Measurements from ENCODE around the gene APCDD1.
A peak's percentile ranks its signal among the peaks of the same experiment; 100 is the strongest.
"Not testable (repeated sequence)": the region's sequence is repeated elsewhere in the genome, so short reads cannot be mapped to it uniquely, and the experiment has no call there.

APCDD1 gene

DNA sequence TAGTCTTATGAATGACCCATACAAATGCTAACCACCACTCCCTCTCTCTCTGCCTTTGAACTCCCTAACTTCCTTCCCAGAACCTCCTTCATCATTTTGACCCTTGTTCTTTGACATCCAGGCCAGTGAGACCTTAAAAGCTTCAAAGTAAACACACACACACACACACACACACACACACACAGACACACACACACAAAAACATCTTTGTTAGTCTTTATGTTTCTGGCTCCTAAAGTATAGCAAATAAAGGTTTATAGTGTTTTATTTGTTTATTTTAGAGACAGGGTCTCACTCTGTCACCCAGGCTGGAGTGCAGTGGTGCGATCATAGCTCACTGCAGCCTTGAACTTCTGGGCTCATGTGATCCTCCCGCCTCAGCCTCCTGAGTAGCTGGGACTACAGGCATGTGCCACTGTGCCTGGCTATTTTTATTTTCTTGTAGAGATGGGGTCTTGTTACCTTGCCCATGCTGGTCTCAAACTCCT, 9.8 kb downstream of the APCDD1 start:
- not testable (repeated sequence) for DNase-seq

DNA sequence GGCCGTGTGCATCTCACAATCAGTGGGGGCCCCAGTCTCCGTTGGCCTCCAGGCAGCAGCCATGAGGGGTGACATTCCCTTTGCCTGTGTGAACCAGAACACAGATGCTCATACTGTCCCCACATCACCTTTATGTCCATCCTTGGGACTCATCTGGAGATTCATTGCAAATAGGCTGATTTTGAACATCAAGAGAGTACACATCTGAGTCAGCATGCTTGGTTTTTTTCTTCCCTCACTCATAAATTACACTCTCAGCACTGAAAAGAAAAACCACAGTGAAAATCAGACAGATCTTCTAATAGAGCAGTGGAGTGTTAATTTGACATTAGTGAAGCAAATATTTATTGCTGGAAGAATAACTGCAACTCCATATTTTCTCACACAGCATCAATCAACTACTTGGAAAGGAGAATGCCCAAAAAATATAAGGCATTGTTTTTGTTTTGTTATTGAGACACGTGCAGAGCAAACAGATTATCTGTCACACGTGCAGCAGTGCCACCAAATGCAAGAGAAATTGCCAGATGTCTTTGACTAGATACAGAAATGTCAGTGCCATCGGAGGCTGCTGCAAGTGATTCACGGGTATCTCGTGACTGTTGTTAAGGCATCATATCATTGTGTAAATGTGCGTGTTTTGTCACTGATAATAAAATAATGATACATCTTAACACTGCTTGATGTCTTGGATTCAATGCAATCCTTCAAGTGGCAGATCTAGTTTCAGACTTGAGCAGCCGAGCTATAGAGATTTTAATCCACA, 10.9 kb downstream of the APCDD1 start:
- peak; percentile 70 for DNase-seq

DNA sequence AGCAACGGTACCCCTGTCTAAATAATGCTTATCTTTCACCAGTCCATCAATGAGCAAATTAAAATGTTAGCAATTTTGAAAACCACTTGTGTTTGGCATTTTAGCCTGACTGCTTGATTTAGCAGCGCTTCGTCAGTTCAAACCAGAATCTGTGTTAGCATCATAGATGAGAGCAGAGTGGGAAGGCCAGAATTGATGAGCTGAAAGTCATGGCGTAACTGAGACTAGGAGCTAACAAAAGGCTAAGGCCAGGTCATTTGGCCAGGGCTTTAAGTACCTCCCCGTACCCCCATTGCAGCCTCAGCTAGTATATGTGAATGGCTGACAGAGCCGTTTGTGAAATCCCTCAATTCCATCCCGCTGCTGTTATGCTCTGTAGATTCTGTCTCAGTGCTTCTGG, 16.0 kb downstream of the APCDD1 start:
- DNase-seq, result no peak

DNA sequence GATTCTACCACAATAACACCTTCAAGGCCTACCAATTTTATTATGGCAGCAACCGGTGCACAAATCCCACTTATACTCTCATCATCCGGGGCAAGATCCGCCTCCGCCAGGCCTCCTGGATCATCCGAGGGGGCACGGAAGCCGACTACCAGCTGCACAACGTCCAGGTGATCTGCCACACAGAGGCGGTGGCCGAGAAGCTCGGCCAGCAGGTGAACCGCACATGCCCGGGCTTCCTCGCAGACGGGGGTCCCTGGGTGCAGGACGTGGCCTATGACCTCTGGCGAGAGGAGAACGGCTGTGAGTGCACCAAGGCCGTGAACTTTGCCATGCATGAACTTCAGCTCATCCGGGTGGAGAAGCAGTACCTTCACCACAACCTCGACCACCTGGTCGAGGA, 17.1 kb downstream of the APCDD1 start:
- DNase-seq, result no peak

DNA sequence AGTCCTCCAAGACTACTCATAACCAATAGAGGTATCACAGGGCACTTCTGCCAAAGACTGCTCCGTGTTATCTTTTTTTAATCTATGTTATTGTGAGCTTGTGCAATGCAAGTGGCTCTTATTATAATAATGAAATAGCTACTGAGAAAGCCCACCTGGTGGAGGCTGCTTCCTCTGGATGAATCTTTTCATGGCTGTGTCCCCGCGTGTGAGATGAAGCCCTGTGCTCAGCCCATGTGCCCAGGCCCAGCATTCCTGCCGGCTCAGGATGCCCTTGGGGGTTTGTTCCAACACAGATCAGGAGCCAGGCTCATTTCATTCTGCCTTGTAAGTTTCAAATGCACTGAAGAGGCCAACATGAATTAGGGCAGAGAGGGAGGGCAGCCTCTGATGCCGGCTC, 18.7 kb downstream of the APCDD1 start:
- DNase-seq, result no peak

DNA sequence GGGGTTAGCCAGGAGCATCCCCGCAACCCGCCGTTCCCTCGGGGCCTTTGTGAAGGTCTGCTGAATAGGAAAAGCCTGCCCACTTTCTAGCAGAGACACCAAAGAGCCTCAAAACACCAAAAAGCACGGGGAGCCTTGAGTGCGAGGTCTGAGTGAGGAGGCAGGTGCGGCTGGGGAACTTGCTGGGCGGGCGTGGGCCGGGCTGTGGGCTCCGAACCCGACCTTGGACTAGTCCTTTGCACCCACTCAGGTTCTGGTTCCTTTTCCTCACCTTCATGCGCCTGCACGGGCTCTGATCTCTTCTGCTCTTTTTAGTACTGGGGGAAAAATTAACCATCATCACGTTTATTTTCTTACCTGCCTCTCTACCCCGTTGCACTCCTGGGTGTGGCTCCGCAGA, 19.9 kb downstream of the APCDD1 start:
- no peak for DNase-seq

DNA sequence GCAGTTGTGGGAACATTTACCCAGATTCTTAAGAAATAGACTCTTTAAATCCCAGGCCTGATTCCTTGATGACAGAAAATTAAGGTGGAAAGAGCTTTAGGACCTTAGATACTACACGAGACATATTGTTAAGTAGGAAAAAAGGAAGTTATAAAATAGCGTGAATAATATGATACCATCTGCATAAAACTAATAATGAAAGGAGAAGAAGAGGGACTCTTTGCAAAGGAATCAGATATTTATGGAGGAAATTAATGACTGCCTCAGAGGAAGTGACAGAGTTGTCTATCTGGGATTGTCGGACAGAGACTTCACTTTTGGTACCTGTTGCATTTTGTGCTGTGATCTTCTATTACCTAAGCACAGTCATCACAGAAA, 20.8 kb downstream of the APCDD1 start:
- DNase-seq, result no peak

DNA sequence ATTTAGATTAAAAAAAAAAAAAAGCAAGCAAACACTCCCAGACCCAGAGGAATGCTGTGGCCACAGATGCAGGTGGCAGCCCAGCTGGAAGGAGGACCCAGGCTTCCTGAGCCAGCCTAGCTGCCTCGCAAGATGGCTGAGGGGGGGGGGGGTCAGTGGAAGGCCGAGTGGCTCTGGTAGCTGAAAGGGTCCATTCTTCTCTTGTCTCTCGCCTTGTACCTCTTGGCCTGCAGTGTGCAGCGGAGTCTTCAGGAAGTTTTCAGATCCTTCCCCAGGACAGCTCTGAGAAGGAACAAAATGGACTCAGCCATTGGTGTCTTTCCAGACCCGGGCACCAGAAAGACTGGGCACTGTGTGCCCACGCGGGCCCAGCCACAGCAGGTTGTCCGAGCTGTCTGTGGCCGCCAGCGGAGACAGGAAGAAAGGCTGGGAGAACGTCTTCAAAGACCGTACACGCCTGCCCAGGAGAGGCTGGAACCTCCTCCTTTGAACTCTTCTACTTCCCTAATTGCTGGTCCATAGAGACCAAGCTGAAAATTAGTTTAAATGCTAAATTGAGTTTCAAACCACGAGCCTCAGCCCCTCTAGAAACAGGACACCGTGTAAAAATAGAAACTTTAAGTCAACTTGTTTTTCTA, 21.3 kb downstream of the APCDD1 start:
- no peak for DNase-seq

DNA sequence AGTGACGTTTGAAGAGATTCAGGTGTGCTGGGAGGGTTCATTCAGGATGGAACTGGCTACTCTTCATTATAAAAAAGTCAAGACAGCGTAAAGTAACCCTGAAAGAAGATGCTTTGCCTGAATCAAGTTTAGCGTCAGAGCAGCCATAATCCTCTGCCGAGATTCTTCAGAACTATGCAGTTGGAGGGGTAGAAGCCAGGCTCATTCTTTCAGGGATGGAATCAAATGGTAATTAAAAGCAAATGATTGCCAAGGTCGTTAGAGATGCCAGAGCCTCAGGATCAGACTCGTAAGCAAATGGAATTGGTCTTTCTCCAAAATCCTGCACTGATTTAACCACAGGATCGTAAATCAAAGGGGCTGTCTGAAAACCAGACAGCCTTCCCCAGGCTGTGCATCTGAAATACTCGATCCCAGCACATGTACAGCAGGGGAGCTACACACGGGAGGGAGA, 21.9 kb downstream of the APCDD1 start:
- DNase-seq, result peak; percentile 98

DNA sequence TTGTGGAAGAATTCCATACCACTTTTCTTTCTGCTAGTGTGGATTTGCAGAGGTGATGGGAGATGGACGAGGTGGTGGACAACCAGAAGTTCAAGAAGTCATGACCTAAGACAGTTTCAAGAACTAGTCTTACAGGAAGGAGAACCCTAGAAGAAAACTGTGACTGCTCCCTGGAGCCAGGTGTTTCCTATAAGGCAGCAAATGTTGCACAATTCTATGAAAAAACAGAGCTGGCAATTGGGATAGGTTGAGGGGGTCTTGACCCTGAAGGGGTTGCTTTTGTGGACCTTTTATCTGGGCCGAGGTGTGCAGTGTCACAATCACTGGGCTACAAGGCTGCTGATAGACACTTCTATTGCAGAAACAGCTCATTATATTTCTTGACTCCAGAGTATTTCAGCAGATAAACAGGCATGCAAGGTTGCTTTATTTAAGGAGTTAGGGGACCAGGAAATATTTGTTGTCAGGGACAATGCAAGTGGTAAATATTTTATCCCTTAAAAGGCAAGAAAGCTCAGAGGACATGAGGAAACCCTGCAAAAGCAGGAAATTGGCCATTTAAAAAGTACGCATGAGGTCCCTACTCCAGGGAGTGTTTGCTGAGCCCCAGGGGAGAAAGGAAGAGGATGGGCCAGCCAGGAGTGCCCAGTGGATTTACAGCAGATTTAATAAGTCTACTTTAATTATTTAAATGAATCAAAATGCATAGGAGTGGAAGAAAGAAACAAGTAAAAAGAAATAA, 22.9 kb downstream of the APCDD1 start:
- no peak for DNase-seq

DNA sequence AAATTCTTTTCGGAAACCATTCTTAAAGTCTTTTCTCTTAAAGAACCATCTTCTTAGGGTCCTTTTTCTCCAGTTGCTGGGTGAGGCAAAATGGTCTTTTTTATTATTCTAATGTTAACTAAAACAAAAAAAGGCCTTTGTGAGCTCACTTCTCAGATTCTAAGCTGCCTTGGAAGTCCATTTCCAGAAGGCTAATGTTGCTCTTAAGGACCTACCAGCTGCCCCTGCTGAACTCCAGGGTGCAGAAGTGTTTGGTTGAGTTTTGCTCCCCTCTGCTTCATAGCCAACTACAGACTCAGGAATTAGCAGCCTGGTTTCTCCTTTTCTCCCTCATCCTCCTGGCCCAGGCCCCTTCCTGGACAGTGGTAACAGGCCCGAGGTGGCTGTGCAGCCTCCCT, 23.4 kb downstream of the APCDD1 start:
- no peak for DNase-seq

DNA sequence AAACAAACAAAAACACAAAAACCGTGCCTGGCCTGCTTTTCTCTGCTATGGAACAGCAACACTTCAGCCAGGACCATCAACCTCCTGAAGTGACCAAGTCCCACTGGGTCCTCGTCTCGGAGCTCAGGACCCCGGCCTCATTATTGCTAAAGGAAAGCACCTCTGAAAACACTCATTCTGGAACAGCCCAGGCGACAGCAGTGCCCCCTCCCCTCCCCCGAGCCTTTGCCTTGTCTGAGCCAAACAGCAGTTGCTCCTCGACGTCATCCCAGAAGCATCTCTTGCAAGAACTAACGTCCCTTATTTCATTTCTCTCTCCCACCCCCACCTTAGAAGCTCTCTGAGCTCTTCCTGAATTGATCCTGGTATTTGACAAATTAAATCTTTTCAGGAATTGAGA, 27.4 kb downstream of the APCDD1 start:
- no peak for DNase-seq

DNA sequence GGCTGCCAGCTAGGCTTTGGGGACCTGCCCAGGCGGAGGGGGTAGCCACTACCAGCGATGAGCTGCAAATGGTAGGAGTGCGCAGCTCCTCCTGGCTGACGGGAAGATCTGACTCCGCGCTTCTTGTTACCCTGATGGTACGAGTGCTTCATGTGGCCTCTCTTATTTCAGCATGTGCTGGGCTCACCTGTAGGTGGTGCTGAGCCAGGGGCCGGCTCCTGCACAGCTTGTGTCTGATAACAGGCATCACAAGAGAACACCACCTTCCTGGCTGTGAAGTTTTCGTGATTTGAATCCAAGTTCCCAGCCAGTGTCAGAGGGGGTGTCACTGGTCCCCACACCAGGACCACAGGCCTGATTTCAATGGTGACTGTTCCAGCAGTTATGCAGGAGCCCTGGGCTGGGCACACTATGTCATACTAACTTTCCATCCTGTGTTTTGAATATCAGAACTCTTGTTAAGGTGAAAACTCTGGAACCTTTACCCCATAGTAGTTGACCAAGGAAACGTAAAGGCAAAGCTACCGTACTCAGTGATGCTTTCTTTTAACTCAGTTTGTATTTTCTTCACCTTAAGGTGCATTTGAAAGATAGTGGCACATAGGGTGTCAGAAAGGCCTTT, 28.0 kb downstream of the APCDD1 start:
- no peak for DNase-seq

DNA sequence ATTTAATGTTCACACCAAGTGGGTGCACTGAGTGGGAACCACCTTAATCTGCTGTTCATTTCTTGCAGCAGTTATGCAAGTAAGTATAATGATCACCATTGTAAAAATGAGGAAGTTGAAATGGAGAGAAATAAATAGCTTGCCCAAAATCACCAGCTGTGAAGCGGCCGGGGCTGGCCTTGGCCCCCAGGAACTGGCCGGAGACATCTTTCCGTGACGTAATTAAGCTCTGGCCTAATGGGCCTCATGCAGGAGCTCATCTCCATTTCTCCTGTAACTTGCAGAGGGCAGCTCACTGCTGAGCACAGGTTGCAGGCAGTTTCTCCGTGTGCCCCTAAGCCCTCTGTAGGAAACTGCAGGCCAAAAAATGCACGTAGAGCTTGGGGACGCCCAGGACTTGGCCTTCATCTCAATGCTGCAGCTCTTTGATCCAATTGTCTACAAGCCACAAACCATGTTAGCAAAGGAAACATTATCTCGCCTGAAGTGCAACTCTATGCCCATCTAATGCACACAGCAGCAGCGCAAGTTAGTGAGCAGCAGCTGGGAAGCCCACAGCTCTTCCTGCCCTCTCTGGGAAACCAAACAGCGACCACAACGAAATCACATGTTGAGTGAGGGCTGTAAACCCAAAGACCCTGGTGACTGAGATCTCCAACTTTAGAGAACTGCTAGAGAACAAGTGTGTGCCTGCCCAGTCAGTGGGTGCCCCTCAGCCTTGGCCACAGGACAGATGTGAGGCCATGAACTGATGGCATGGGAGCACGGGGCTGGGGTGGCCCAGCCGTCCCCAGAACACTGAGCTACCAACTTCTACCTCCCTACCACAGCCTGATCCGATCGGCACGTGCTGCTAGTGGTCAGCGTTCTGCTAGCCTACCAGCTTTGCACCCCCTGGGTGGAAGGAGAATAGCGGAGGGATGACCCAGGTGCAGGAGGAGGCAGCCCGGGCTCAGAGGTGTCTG, 28.8 kb downstream of the APCDD1 start:
- DNase-seq, result no peak

DNA sequence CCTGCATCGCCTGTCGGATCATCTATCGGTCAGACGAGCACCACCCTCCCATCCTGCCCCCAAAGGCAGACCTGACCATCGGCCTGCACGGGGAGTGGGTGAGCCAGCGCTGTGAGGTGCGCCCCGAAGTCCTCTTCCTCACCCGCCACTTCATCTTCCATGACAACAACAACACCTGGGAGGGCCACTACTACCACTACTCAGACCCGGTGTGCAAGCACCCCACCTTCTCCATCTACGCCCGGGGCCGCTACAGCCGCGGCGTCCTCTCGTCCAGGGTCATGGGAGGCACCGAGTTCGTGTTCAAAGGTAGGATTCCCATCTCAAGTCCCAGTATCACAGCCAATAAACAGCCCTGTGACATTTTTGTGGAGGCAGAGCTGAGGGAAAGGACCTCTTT, 31.0 kb downstream of the APCDD1 start:
- no peak for DNase-seq

DNA sequence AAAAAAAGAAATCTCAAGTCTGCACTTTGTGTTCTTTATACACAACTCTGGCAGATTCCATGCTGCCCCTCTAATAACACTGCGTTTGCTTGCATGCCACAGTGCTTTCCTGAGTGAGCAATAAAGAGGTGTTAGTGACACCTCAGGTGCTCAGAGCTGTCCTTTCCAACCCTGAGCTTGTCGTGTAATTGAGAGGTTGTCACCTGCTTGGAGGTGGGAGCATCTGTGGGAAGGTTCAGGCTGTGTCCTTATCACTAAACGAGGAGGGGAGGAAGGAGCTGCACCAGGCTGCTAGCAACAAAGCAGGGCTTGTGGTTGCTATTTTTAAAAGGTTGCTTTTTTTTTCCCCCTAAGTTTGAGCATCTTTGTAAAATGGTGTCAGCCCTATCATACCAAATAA, 31.9 kb downstream of the APCDD1 start:
- no peak for DNase-seq

DNA sequence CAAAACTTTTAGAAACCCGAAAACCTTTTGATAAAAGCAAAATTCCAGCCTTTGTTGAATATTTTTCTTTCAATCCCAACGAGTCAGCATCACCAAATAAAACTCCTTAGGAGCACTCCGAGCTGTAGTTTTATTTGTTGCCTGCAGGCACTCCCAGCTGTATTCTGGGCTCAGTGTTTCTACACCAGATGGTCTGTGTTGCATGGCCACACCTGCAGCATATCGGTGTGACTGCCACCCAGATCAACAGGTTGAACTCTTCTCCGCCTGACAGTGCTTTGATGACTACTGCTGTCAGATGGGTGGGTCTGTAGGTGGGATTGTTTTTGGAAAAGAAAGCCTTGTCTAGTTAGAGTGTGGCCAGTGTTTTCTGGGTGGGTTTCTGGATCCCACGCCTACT, 32.7 kb downstream of the APCDD1 start:
- DNase-seq, result no peak

DNA sequence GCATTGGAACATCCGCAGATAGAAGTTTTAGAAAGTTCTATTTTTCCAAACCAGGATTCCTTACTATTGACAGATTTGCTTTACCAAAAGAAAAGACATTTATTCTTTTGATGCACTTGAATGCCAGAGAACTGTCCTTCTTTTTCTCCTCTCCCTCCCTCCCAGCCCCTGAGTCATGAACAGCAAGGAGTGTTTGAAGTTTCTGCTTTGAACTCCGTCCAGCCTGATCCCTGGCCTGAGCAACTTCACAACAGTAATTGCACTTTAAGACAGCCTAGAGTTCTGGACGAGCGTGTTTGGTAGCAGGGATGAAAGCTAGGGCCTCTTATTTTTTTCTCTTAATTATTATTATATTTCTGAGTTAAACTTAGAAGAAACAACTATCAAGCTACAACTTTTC, 33.6 kb downstream of the APCDD1 start:
- no peak for DNase-seq

DNA sequence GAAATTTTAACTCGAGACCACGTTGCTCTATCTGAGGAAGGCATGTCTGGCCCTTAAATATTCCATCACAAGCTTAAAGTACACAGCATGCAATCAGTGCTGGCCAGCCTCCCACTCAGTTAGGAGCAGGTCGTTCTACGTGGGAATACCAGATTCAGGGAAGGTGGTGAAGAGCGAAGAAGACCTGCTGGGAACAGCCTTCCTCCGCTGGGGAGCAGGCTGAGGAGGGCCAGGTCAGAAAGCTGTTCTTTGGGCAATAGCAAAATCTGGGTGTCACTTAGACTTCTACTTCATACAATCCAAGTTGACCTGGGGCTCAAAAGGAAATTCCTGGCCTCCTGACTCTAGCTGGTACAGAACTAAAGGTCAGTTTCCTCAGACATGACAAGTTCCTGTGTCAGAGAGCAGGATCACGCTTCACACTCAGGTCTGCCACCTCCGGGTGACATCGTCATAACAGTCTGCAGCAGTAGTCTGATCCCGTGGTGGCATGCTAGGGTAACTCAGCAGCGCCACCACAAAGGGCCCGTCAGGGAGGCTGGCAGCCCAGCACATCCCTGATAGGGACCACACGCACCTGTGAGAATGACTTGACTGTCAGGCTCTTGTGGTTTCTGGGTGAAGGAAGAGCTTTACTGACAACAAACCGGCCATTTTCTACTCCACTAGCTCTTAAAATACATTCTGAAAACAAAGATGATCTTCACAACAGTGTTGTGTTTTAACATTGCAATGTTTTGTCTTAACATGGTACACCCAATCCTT, 36.1 kb downstream of the APCDD1 start:
- DNase-seq, result no peak

DNA sequence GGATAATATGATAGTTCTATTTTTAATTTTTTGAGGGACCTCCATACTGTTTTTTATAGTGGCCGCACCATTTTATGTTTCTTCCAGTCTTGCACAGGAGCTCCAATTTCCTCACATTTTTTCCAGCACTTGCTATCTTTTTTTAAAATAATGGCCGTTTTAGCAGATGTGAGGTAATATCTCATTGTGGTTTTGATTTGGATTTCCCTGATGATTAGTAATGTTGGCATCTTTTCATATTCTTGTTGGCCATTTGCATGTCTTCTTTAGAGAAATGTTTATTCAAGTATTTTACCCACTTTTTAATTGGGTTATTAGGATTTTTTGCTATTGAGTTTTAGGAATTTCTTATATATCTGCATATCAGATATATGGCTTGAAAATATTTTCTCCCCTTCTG, 41.5 kb downstream of the APCDD1 start:
- DNase-seq, result no peak

DNA sequence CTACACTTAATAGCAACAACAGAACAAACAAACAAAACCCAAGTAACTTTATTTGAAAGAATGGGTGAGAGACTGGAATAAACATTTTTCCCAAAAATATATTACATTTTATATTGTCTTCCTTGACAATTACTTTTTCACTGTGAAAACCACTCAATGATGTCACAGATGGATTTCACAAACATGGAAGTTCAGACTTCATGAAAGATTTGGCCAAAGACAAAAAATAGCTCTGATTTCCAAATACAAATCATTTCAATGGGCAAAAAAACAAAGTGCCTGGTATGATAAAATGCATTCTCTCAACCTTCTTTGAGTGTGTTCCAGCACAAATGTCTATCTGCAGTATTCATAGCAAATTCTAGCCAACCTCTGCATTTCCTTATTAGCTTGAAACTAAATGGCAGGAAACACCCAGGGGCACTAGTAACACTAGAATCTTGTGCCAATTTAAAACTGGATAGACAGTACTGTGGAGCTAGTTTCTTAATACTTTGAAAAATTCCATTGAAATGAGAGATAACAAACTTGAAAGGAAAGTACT, 42.8 kb downstream of the APCDD1 start:
- no peak for DNase-seq
